Psoas muscle (tissue), 8 donors: Measurements from ENCODE around the gene COMMD9. TPM values are rescaled to one million over a fixed set of nuclear protein-coding genes. Genes with fewer than 3 reads are reported as not detected.

Source experiments
- ATAC-seq, 4 donors: fragments of 200-7000 bp; cut with Tn5 transposase; one replicate each; pipeline ENCODE4 v1.9.1; 2020; ENCODE audit warnings: moderate library complexity in 3 of 4, mild to moderate bottlenecking in 2 of 4
- DNase-seq, 2 donors: peaks; one replicate each; pipeline ENCODE4 v3.0.0-alpha.2; 2020
- H3K27ac ChIP-seq: fragments of 200-600 bp; one replicate; pipeline ENCODE4 v1.8.0; 2022
- H3K27me3 ChIP-seq, 3 donors: fragments of 200-600 bp in 1 of 3; one replicate each; pipeline versions ENCODE4 v1.6.1 to v1.8.0; 2013 to 2022; ENCODE audit warnings: low read length in 2 of 3, mild to moderate bottlenecking in 2 of 3, moderate library complexity in 1 of 3; ENCODE audit not compliant: insufficient read depth in 3 of 3
- H3K36me3 ChIP-seq, 2 donors: fragments of 200-600 bp in 1 of 2; one replicate each; pipeline versions ENCODE4 v1.6.1 to v1.8.0; 2013 to 2022; ENCODE audit warnings: low read depth in 1 of 2, mild to moderate bottlenecking in 1 of 2, moderate library complexity in 1 of 2; ENCODE audit not compliant: insufficient read depth in 1 of 2
- H3K4me1 ChIP-seq: fragments of 200-600 bp; one replicate; pipeline ENCODE4 v1.8.0; 2022
- H3K4me3 ChIP-seq: fragments of 200-600 bp; one replicate; pipeline ENCODE4 v1.8.0; 2022; ENCODE audit warnings: mild to moderate bottlenecking
- H3K9me3 ChIP-seq: fragments of 200-600 bp; one replicate; pipeline ENCODE4 v1.8.0; 2022
- CTCF ChIP-seq: fragments of 200-600 bp; IDR thresholded peaks from one replicate; pipeline ENCODE4 v1.8.0; 2022; ENCODE audit warnings: antibody characterized with exemption
- WGBS, 3 donors: extraction: QIAGEN DNeasy Blood & Tissue Kit; methylation state at CpG; one replicate each; pipeline versions ENCODE4 v1.1.6 to v1.1.7; 2013; 5-methylcytosine and 5-hydroxymethylcytosine counted together
- intact Hi-C, 2 donors: fragments of 100-400 bp; cut with DNase I; formaldehyde crosslinking; loops; one replicate each; pipeline versions ENCODE4 v1.11.0 to v1.14.2; 2022
- polyA plus RNA-seq, 3 donors: library from polyadenylated mRNA; stranded (reverse); fragments of 200-250 nt; gene quantifications; one replicate each; pipeline ENCODE4 v1.2.3, GENCODE V29; 2013
- total RNA-seq, 4 donors: library from RNA; stranded (reverse); fragmentation: NEBNext Ultra II Directional in 2 of 4; extraction: Animal tissue kit (Norgen Biotek cat#: 25700) in 2 of 4; gene quantifications; one replicate each; pipeline versions ENCODE4 v1.2.1 to v1.2.4, GENCODE V29; 2021 to 2023
- donor health status: healthy with polysubstance abuse.
- donor health status: DM: no; HTN: no; CAD: no; lungs with moderate emphysema.
- donor health status: Bipolar disorder and iron deficiency.
- donor health status: healthy.
- donor health status: DM: yes; HTN: yes; CAD: no.
- donor health status: DM: no; HTN: no; CAD: no.
- donor health status: DM: no; HTN: no; CAD: no.
- donor health status: DM: yes; HTN: yes; CAD: no.

COMMD9 gene
- total and polyA plus RNA-seq, 7 donors = 52.1 to 79.6 (median 65.8) TPM

DNA sequence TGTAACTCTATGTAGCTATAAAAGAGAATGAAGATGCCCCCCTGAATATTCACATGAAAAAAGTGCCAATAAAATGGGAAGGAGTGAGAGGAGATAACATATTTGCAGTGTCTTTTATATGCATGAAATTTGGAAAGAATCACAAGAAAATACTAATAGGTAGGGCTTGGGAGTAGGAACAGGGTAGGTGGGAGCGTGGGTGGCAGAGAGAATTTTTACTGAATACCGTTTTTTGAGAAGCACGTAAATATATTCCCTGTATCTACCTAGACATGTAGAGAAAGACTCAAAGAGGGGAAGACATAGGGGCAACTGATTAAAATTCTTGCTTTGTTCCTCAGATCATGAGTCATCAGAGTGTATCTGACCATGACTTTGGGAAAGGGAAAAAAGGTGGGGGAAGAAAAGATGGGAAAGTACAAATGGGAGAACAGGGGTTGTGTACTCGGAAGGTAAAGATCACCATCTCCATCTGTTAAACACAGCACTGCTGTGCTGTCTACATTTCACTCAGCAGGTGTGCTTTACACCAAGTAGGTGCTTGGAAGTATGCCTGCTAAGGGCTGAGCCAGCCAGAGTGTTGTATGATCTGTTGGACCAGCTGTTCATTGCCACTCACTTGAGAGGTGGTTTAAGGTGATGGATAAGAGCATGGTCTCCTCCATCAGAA is 22.8 kb upstream of the COMMD9 start:
- 74 to 81% (median 75%) methylated on average over 4 of the region's 4 CpGs for WGBS, 3 donors
- no peaks in the 10 kb centered on the region for H3K4me1 ChIP-seq
- intact Hi-C loops = no loop called here
- no peaks in the 10 kb centered on the region for H3K36me3 ChIP-seq
- no peak overlapping the region for H3K27ac ChIP-seq
- DNase-seq (no peak), ATAC-seq (peak; percentile 41 to 84 (median 72))
- no peak overlapping the region for H3K4me3 ChIP-seq
- no peaks in the 10 kb centered on the region for H3K9me3 ChIP-seq
- TF ChIP-seq CTCF = no peak
- H3K27me3 ChIP-seq = no peaks in the 10 kb centered on the region

- intact Hi-C loops = no loop called here
- Histone ChIP-seq H3K27ac (no peak overlapping the region), H3K4me3 (no peak overlapping the region), H3K4me1 (no peaks in the 10 kb centered on the region), H3K27me3 (no peaks in the 10 kb centered on the region), H3K36me3 (no peaks in the 10 kb centered on the region), H3K9me3 (no peaks in the 10 kb centered on the region)
- WGBS, 3 donors = 88 to 95% (median 91%) methylated on average over 4 of the region's 4 CpGs
- no peak for DNase-seq
- no peak for ATAC-seq
- TF ChIP-seq CTCF = no peak
Measured at GRCh38 chr11:36309779-36310178, 20.6 kb upstream of the COMMD9 start.

DNA sequence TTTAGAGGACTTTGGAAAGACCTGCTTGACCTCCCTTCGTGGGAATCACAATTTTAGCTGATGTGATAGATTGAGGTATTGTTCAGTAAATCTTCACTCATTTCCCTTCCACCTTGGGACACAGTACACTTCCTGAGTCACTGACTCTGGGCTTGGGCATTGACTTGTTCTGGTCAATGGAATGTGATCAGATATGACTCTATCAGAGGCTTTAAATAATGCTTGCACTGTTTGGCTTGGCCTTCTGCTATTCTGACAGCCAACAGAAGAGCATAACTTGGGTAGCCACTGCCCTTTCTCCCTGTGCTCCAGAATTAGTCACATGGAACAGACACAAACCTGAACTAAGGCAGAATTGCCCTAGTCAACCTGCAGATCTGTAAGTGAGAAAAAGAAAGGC is 19.4 kb upstream of the COMMD9 start:
- ATAC-seq (no peak), DNase-seq (no peak)
- no peak overlapping the region for H3K27ac ChIP-seq
- intact Hi-C loops = no loop called here
- no peaks in the 10 kb centered on the region for H3K4me1 ChIP-seq
- H3K27me3 ChIP-seq = no peaks in the 10 kb centered on the region
- 43 to 57% (median 52%) methylated on average over 1 of the region's 1 CpG for WGBS, 3 donors
- H3K36me3 ChIP-seq = no peaks in the 10 kb centered on the region
- no peak for TF ChIP-seq CTCF
- no peaks in the 10 kb centered on the region for H3K9me3 ChIP-seq
- H3K4me3 ChIP-seq = no peak overlapping the region

DNA sequence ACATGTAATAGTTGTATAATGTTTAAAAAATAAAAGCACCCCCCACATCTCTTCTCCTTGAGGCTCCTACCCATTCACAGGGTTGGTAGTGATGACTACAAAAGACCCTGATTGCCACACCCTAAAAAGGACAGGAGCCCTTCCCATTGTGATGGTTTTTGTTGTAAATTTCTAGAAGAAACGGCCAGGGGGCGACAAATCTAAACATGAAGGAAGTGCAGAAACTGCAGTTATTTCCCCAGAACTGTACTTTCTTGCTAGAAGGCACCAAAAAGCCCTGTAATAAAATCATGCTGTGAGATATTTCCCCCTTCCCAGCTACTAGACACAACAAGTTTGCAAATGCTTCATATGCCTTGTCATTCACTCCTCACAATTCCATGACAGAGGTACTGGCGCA is 17.7 kb upstream of the COMMD9 start:
- TF ChIP-seq CTCF = no peak
- H3K27ac ChIP-seq = no peak overlapping the region
- intact Hi-C loops = no loop called here
- H3K36me3 ChIP-seq = no peaks in the 10 kb centered on the region
- ATAC-seq = no peak
- H3K4me3 ChIP-seq = no peak overlapping the region
- H3K27me3 ChIP-seq = no peaks in the 10 kb centered on the region
- DNase-seq = no peak
- H3K4me1 ChIP-seq = no peaks in the 10 kb centered on the region
- H3K9me3 ChIP-seq = no peaks in the 10 kb centered on the region
- 49 to 66% (median 56%) methylated on average over 3 of the region's 3 CpGs for WGBS, 3 donors

DNA sequence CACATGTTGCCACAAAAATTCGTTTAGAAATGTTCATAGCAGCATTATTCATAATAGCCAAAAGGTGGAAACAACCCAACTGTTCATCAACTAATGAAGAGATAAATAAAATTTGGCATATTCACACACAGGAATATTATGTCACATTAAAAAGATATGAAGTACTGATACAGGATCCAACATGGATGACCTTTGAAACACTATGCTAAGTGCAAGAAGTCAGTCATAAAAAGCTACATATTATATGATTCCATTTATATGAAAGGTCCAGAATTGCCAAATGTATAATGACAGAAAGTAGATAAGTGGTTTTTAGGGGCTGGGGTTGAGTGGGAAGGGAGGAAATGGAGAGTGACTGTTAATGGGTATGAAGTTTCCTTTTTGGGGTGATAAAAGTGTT is 15.8 kb upstream of the COMMD9 start:
- Histone ChIP-seq H3K27me3 (no peaks in the 10 kb centered on the region), H3K36me3 (no peaks in the 10 kb centered on the region), H3K4me1 (no peaks in the 10 kb centered on the region), H3K9me3 (no peaks in the 10 kb centered on the region), H3K4me3 (no peak overlapping the region), H3K27ac (no peak overlapping the region)
- 32 to 39% (median 33%) methylated on average over 1 of the region's 1 CpG for WGBS, 3 donors
- TF ChIP-seq CTCF = no peak
- ATAC-seq (no peak), DNase-seq (no peak)
- intact Hi-C loops = no loop called here
